ENCODE results near the gene ZNF516. TPM values are rescaled to one million over a fixed set of nuclear protein-coding genes. Genes with fewer than 3 reads are reported as not detected.

The ZNF516 gene
- total and polyA plus RNA-seq, 10 of the 15 experiments (the other 5 are each of a cell fraction or from before 2014, with no cell fraction given), result 2.0 to 32.0 (median 8.3) TPM

DNA sequence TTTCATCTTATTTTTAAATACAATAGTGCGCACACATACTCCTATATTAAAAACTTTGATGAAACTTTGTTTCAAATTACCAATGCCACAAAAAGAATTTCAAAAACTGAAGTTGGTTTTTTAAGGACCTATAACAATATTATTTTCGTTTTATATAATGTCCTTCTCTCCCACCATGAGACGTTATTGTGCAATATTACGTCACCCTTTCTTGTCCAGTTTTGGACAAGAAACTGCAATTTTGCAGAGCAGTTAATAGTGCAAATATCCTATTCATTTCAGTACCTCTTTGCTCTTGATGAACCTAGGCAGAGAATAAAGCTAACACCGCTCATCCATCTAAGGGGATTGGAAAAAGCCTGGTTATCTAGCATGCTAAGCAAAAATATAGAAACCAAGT is 9.7 kb upstream of the ZNF516 start:
- intact Hi-C loops (cut with micrococcal nuclease; ENCODE audit: unreplicated experiment) (no loop called here), in situ Hi-C loops (cut with MboI) (no loop called here)
- H3K4me3 ChIP-seq, result no peak overlapping the region
- DNase-seq (ENCODE audit: low read depth, low spot score) (no peak), FAIRE-seq (no peak), ATAC-seq (no peak)
- H3K9me3 ChIP-seq (replicated peaks; ENCODE audit: control insufficient read depth, insufficient read depth, low read length), result no peaks in the 10 kb centered on the region
- ChIA-PET POLR2A (interaction anchor here (0.6 kb wide), 3 partner anchors 14 to 79 kb away, joined by 3 to 8 read pairs (median 3); no protein-coding TSS in a partner anchor), RAD21 (ENCODE audit: unreplicated experiment) (no interaction called here), CTCF (no interaction called here), SMC1A (ENCODE audit: uncharacterized antibody, unreplicated experiment) (no interaction called here)
- no peak overlapping the region for H3K4me2 ChIP-seq (ENCODE audit: control insufficient read depth, insufficient read depth)
- no peaks in the 10 kb centered on the region for H3K79me2 ChIP-seq (ENCODE audit: control insufficient read depth, insufficient read depth, low read length)
- no TSS peak for BruUV-seq (replicated peaks)
- H3K9ac ChIP-seq (ENCODE audit: control insufficient read depth, insufficient read depth, low read length), result no peak overlapping the region
- 29% methylated on average over 5 of the region's 5 CpGs for WGBS (ENCODE audit: insufficient coverage, insufficient replicate concordance, low lambda C conversion rate, missing lambda C conversion rate)
- no peak overlapping the region for H2AFZ ChIP-seq (ENCODE audit: control insufficient read depth, low read depth, low read length)
- H4K20me1 ChIP-seq (ENCODE audit: control insufficient read depth, insufficient read depth), result no peaks in the 10 kb centered on the region
- no peak overlapping the region for H3K27ac ChIP-seq (ENCODE audit: control insufficient read depth, insufficient read depth)
- H3K36me3 ChIP-seq (ENCODE audit: control insufficient read depth in 2 of 2, insufficient read depth in 2 of 2, low read length in 1 of 2), result no peaks in the 10 kb centered on the region
- no peak for TF ChIP-seq KDM1A (IDR thresholded peaks at IDR 0.05; ENCODE audit: borderline replicate concordance)
- TF ChIP-seq RCOR1 (conservative IDR thresholded peaks at IDR 0.05; ENCODE audit: low read depth, low read length), result no peak
- TF ChIP-seq, protein P1, sequence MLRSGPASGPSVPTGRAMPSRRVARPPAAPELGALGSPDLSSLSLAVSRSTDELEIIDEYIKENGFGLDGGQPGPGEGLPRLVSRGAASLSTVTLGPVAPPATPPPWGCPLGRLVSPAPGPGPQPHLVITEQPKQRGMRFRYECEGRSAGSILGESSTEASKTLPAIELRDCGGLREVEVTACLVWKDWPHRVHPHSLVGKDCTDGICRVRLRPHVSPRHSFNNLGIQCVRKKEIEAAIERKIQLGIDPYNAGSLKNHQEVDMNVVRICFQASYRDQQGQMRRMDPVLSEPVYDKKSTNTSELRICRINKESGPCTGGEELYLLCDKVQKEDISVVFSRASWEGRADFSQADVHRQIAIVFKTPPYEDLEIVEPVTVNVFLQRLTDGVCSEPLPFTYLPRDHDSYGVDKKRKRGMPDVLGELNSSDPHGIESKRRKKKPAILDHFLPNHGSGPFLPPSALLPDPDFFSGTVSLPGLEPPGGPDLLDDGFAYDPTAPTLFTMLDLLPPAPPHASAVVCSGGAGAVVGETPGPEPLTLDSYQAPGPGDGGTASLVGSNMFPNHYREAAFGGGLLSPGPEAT (IDR thresholded peaks at IDR 0.05; ENCODE audit: low read depth), result no peak
- no peak for TF ChIP-seq SMAD1 (IDR thresholded peaks at IDR 0.05; ENCODE audit: low read depth, partially characterized antibody)
- TF ChIP-seq, protein P2, sequence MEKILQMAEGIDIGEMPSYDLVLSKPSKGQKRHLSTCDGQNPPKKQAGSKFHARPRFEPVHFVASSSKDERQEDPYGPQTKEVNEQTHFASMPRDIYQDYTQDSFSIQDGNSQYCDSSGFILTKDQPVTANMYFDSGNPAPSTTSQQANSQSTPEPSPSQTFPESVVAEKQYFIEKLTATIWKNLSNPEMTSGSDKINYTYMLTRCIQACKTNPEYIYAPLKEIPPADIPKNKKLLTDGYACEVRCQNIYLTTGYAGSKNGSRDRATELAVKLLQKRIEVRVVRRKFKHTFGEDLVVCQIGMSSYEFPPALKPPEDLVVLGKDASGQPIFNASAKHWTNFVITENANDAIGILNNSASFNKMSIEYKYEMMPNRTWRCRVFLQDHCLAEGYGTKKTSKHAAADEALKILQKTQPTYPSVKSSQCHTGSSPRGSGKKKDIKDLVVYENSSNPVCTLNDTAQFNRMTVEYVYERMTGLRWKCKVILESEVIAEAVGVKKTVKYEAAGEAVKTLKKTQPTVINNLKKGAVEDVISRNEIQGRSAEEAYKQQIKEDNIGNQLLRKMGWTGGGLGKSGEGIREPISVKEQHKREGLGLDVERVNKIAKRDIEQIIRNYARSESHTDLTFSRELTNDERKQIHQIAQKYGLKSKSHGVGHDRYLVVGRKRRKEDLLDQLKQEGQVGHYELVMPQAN (conservative IDR thresholded peaks at IDR 0.05), result no peak
- TF ChIP-seq, protein P3, sequence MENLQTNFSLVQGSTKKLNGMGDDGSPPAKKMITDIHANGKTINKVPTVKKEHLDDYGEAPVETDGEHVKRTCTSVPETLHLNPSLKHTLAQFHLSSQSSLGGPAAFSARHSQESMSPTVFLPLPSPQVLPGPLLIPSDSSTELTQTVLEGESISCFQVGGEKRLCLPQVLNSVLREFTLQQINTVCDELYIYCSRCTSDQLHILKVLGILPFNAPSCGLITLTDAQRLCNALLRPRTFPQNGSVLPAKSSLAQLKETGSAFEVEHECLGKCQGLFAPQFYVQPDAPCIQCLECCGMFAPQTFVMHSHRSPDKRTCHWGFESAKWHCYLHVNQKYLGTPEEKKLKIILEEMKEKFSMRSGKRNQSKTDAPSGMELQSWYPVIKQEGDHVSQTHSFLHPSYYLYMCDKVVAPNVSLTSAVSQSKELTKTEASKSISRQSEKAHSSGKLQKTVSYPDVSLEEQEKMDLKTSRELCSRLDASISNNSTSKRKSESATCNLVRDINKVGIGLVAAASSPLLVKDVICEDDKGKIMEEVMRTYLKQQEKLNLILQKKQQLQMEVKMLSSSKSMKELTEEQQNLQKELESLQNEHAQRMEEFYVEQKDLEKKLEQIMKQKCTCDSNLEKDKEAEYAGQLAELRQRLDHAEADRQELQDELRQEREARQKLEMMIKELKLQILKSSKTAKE (IDR thresholded peaks at IDR 0.05; ENCODE audit: low read depth, poor library complexity, severe bottlenecking), result no peak
- TF ChIP-seq HDAC6 (IDR thresholded peaks at IDR 0.05; ENCODE audit: unreplicated experiment), result no peak
- TF ChIP-seq SRF (IDR thresholded peaks at IDR 0.05; ENCODE audit: low read depth in 2 of 2, low read length in 2 of 2), result no peak
- no peak for TF ChIP-seq CREM (IDR thresholded peaks at IDR 0.05; ENCODE audit: low read depth)
- no peaks in the 10 kb centered on the region; a peak in 1 of 4 replicates for H3K27me3 ChIP-seq (replicated peaks in 1 of 2; ENCODE audit: control insufficient read depth in 2 of 2, insufficient read depth in 2 of 2, low read length in 1 of 2)
- no peaks in the 10 kb centered on the region; the same call in 1 of the 2 replicates for H3K4me1 ChIP-seq (ENCODE audit: control insufficient read depth, insufficient read depth, low read length)

Data from GM12878 (cell line).